ENCODE measurements around the gene MITF.
A peak's percentile ranks its signal among the peaks of the same experiment; 100 is the strongest.

The MITF gene

DNA sequence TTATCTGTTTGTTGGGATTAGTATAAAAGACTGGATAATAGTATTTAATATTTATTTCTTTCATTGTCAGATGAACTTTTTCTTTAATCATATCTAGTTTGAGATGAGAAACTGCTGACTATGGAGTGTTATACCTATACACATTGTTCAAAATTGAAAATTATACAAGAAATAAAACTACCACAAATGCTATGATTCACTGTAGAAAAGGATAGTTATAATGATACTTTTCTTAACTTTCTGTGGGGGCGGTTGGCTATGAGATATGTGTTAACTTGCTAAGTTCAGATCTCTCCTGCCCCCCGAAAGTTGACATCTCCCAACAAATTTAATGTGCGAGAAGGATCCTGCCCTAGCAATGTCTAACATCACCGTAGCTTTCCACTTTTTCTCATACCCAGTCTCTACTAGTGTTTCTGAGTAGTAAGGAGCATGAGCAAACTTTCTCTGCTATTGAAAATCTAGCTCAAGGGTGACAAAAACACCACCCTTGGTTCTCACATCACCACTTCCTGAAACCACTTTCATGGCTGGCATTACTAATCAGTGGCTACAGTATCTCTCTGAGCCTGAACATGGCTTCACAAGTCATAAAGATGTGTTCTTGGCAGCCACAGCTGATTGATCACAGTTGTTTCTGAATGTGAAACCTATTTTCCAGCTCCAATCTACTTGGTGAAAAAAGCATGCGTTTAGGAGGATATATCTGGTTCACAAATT is 244.4 kb downstream of the MITF start:
- peak; percentile 55 for DNase-seq

DNA sequence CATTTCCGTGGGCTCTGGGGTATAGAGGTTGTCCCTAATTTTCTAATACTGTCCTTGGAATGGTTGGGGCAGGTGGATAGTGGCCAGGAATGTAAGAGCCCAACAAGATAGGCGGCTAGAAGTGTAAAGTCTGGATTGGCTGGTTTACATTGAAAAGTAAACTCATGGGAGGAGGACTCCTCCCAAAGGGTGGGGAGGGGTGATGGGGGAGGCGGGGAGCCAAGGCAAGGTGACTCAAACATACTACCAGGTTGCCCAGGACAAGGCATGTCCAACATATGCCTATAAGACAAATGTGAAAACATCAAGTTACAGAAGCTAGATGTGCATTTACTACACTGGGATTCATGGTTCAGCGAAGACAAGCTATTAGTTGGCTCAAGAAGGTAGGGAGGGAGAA is 246.0 kb downstream of the MITF start:
- DNase-seq: no peak

DNA sequence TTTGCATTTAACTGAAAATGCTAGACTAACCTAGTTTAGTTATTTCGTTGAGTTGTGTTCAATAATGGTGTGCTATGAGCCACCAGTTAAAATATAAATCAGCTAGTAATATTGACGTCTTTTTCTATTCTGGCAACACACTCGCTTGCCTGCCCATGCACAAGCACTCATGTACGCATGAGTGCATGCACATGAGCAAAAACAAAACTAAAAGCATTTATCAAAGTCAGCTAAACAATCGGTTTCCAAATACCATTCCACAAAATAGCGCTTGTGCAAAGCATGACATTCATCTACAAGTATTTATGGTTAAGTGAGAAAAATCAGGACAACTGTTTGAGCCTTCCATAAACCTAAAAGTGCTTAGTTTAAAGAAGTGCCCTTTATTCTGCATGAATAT is 247.2 kb downstream of the MITF start:
- no peak for DNase-seq

DNA sequence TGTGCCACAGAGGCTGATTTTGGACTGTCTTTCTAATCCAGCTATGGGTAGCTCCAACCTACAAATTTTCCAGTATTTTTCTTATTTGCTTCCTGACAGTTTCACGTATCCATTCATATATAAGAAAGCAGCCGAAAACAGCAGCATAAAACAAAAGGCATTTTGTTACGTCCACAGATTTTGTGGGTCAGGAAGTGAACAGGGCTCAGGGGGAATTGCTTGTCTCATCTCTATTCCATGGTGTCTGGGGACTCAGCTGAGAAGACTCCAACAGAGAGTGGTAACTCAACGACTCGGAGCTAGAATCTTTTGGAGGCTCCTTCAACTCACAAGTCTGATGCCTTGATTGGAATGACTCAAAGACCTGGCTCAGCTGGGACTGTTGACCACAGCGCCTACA is 248.6 kb downstream of the MITF start:
- DNase-seq: no peak

DNA sequence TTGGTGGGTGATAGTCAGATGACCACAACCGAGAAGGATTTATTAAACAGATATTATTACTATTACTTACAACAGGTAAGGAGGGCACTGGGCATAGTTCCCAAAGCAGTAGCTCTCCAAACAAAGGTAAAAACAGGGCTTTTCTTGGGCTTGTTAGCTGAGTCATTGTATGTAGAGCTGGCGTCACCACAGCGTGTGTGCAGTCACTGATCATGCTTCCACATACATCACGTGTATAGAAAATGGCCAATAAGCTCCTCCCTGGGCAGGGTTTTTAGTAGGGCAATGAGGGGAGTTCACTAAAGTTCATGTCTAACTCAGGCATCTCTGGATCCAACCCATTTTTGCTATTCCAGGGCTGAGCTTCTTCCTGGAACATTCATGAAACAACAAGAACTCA is 254.5 kb downstream of the MITF start:
- DNase-seq: no peak

DNA sequence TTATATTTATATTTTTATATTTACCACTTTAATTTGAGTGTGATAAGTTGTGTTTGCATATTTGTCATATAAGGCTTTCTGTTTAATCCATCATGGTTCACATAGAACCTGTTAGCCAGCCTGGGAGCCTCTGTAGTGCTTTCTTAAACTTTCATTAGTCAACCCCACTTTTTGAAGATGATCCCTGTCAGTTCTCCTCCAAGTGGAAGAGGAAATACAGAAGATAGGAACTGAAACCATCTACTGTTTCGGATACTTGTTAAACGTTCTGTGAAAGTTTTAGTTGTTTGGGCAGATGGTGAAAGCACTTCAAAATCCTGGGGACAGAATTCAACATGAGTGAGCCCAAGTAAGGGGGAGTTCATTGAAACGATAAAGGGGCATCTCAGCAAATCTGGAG is 255.7 kb downstream of the MITF start:
- no peak for DNase-seq

DNA sequence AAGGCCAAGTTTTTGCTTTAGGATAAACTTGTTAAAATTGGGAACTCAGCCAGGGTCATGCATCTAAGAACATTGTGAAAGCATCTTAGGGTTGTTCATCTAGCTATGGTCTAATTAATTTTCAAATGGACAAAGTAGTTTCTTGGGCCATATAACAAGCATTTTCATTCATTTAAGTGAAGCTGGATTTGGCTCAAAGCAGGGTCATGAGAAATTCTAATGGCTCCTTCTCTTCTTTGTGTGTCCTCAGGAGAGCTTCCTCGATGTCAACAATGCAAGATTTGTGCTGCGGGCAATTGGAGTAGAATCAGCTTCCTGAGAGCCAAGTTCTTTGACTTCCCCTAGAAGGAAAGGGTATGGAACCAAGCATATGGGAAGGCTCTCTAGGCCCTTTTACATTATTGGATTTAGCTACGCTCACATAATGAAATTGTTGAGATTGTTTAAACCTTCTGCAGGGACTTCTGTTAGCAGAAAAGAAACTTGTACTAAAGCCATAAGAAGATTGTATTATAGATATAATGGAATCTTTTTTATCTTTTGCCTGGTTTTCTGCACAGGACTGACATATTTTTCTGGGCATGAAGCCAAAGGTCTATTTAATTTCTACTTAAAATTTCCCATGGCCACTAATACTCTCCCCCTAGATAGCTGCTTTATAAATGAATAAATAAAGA is 258.5 kb downstream of the MITF start:
- no peak for DNase-seq

DNA sequence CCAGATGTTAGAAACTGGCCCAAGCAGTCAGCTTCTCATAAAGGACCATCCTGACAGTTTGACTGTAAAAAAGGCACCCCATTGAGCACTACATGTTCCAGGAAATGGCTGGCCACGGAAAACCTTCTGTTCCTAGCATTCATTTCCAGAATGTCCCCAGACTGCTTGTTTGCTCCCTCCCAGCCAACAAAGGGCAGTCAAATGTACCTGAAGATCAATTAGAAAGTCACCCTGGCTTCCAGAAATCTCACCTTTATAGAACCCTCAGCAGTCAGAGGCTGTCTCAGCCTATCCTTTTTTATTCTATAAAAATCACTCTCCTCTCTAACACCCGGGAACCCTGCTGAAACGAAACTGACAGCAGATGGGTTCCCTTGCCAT is 259.5 kb downstream of the MITF start:
- no peak for DNase-seq

DNA sequence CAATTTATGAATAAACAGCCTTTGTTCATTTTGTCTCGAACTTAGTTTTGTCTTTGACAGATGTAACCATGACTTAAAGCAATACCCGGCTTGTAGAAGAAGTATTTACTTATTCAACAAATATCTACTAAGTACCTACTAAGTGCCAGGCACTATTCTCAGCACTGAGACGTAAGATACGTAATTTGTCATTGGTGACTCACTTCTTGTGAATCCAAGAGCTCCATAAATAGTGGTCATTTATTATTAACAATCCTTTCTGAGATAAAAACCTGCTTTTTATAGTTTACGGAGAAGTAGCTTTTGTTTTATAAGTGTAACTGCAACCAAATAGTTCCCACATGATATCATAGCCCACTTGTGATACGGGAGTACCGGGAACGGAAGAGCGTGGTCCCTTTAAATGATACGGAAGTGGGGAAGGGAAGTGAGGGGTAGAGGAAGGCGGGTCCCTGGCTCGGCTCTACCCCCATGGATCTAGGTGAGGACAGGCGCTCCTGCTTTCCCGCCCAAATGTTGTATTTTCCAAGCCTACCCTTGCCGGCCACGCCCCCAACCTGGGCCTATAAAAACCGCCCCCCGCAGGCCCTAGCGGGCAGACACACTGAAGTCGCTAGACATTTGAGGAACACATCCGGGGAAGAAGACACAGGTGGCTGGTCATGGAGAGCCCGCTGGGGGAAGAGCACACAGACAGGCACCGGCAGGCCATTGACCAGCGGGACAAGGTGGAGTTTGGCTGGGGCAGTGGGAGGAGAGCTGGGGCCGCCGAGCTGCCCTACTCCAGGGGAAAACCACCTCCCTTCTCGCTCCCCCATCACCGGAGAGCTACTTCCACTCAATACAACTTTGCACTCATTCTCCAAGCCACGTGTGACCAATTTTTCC is 260.1 kb downstream of the MITF start, which contains the start of gene SAMMSON:
Gene SAMMSON, plus strand, starts transcription at position 594 of the 888 bp plus-strand sequence.
- DNase-seq: no peak

DNA sequence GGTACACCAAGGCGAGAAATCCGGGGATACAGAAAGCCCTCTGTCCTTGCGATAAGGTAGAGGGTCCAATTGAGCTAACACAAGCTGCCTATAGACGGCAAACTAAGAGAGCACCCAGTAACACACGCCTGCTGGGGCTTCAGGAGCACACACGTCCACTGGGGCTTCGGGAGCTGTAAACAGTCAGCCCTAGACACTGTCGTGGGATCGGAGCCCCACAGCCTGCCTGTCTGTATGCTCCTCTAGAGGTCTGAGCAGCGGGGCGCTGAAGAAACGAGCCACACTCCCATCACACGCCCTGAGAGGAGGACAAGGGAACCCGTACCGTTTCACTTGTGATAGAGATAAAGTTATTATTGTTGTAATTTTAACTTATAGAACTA is 260.8 kb downstream of the MITF start:
- no peak for DNase-seq

DNA sequence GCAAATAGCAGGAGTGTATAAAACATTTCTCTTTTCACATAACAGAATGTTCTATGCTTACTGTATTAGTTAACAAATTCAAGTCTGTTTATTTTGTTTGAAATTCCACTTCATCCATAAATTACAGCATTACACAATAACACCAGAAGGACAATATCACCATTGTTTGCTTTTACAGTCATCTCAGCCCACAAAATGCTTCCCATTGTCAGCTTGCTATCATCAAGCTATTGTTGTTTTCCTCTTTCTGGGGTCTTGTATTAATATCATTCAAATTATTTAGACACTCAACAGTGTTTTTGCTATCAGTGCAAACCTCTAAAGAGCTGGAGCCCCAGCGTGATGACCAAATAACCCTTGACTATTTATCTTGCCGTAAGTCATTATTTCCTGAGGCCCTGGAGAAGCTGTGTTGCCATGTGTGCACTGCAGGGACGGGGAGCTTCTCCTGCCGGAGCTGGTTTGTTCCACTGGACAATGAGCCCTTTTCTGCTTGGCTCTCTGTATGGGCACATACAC is 261.4 kb downstream of the MITF start:
- DNase-seq: no peak

DNA sequence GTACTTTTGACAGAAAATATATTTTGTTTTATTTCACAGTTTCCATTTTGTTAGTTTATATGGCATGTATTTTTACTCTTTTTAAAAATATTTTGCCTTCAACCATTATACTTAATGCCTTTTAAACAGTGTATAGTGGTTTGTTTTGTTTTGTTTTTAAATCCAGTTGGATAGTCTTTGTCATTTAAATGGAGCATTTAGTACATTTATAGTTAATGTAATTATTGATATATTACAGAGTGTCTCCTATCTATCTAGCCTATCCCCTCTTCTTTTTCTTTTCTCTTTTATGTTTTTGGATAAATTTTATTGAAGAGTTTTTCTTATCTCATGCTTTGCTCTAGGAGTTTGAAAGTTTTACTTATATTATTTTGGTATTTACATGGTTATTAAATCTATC is 263.9 kb downstream of the MITF start:
- no peak for DNase-seq

DNA sequence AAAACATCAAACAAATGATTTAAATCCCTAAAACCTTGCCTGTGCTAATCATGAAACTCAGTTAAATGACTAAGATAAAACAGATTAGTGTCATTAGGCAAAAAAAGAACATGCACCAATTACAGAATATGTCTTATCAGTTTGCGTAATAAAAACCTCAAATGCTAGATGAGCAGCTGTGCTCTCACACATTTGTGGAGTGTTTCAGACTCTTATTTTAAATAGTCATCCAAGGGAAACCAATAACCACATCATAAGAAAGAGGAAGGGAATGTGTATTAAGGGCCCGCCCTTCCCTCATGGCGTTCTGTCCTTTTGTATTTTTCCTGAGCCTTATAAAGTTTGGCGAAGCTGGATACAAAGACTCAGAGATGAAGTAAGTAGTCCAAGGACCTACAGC is 266.8 kb downstream of the MITF start:
- no peak for DNase-seq

DNA sequence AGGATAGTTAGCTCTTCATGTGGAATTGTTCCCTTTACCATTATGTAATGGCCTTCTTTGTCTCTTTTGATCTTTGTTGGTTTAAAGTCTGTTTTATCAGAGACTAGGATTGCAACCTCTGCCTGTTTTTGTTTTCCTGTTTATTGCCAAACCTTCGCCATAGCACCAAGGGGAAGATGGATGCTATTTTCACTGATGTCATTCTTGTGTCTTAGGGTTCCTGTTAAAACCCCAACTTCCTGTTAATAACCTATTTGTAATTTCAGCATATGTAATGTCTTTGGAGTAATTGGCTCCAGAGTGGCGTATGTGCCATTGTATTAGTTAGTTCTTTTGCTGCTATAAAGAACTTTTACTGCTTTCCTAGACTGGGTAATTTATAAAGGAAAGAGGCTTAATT is 271.1 kb downstream of the MITF start:
- DNase-seq: no peak

DNA sequence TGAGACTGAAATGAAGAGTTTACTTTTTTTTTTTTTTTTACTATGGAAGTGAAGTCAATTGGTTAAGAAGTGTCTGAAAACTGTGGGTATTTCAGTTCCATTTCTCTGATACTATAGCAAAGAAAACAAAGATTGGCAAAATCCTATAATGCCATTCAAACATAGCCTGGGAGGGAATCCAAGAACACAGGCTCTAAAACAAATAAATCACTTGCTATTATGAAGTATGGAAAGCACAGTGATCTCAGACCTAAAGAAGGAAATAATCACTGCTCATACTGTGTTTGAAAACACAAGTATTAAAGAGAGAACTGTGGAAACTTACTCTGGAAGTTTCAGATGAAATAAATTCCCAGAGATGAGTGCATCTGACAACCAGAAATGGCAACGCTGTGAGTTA is 272.3 kb downstream of the MITF start:
- no peak for DNase-seq
